NCI-H187 (cell line): ENCODE data around the gene KCNJ10.

ENCODE experiments used
- DNase-seq, 2 experiments: peaks; one replicate each; lab custom pipeline; 2025; lab: John Stamatoyannopoulos, UW

Gene KCNJ10

DNA sequence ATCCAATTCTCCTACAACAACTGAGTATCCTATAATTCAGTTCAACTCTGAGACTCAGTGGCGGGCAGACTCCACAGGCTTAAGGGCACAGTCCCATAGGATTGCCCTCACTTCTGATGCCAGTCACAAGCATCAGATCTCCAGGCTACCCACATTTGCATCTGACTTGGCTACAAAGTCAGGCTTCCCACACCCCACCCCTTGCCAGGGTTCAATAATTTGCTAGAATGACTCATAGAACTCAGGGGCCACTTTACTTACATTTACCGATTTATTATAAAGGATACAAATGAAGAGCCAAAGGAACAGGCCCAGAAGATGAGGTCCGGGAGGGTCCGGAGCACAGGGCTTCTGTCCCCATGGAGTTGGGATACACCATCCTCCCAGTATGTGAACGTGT lies 80.0 kb downstream of the KCNJ10 start:
- DNase-seq, result no peak

DNA sequence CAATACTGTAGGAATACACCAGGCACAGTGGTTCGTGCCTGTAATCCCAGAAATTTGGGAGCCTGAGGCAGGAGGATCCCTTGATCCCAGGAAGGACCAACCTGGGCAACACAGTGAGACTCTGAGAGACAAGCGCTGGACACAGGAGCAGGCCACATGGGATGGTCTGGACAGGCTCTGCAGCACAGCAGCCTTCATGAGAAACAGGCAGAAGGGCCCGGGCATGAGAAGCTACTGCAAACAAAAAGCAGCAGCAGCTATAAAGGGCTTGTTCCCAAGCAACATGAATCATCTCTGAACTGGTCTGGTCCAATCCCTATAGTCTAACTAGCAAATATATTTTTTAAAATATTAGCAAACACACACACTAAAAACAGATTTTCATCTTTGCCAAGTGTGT lies 80.4 kb downstream of the KCNJ10 start:
- no peak for DNase-seq

GRCh38 chr1:159988006-159988405 lies 82.0 kb downstream of the KCNJ10 start:
- no peak for DNase-seq

- no peak for DNase-seq
Measured at GRCh38 chr1:159987186-159987585, 82.8 kb downstream of the KCNJ10 start.

GRCh38 chr1:159986531-159986930 lies 83.4 kb downstream of the KCNJ10 start:
- no peak for DNase-seq

DNA sequence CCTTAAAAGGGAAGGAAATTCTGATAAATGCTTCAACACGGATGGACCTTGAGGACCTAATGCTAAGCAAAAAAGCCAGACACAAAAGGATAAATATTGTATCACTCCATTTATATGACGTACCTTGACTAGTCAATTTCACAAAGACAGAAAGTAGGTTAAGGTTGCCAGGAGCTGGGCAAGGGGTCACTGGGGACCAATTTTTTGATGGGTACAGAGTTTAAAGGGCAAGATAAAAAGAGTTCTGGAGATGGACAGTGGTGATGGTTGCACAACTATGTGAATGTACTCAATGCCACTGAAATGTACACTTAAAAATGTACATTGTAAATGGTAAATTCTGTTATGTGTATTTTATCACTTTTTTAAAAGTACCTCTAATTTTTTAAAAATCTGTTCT lies 83.9 kb downstream of the KCNJ10 start:
- DNase-seq, result no peak

- no peak for DNase-seq
Measured at GRCh38 chr1:159985473-159985872, 84.5 kb downstream of the KCNJ10 start.

GRCh38 chr1:159983681-159984080 lies 86.3 kb downstream of the KCNJ10 start:
- no peak for DNase-seq

GRCh38 chr1:159982280-159982679 lies 87.7 kb downstream of the KCNJ10 start:
- DNase-seq, result no peak

DNA sequence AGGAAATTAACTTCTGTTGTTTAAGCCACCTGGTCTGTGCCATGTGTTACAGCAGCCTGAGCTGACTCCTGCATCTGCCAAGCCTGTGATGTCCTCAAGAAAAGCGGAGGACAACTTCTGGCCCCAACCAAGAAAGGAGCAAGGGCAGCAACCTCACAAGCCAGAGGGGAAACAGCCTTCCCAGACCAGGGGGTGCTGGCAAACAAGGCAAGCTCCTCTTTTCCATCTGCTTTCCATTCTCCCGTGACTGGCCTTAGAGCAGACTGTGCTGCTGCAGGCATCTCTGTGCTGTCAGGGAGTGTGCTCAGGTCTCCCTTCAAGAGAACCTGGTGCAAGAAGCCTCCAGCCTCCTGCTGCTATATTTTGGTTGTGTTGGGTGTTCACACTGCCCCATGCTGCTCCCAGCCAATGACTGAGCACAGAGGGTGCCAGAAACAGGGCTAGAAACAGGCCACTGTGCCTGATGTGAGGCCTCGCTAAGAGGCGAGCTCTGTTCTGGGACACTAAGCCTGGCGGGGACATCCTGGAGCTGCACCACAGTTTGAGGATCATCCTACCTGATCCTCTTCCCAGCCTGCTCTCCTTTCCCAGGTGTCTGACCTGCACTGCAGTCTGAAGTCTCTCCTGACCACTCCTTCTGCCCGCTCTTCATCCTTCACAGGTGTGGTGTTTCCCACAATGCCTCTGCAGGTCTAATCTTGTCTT lies 88.5 kb downstream of the KCNJ10 start:
- DNase-seq, result no peak

DNA sequence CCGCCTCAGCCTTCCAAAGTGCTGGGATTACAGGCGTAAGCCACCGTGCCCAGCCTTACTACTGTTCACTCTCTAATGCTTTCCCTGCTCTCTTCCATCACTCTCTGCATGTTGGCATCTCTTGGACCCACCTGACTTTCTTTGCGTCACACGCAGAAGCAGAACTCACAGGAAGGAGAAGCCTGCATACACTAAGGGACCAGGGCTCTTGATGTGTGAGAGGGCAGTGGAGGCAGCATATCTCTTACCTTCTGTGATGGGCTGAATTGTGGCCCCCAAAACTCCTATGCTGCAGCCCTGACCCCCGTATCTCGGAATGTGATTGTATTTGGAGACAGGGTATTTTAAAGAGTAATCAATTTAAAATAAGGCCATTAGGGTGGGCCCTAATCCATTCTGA lies 89.2 kb downstream of the KCNJ10 start:
- no peak for DNase-seq

DNA sequence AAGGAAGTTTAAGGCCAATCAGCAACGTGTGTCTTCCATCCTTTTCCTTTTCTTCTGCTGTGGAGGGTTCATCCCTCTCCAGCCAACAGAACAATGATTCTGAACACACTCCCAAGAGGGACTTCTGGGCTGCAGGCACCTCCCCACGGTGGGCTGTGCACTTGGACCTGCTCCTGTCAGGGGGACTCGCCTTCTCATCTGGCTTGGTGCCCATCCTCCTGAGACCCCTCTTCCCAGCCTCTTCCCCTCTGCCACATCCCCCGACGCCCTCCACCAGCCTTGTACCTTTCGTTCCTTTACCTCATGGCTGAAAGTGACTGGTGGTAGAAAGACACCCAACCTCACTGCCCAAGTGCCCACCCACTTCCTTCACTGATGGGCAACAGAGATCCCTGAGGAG lies 89.9 kb downstream of the KCNJ10 start:
- no peak for DNase-seq

- no peak for DNase-seq
Measured at GRCh38 chr1:159979257-159979656, 90.7 kb downstream of the KCNJ10 start.

GRCh38 chr1:159978107-159978398 lies 91.9 kb downstream of the KCNJ10 start:
- DNase-seq, result no peak

- no peak for DNase-seq
Measured at GRCh38 chr1:159977364-159978106, 92.4 kb downstream of the KCNJ10 start.

GRCh38 chr1:159974350-159974965 lies 95.5 kb downstream of the KCNJ10 start:
- DNase-seq, result no peak

DNA sequence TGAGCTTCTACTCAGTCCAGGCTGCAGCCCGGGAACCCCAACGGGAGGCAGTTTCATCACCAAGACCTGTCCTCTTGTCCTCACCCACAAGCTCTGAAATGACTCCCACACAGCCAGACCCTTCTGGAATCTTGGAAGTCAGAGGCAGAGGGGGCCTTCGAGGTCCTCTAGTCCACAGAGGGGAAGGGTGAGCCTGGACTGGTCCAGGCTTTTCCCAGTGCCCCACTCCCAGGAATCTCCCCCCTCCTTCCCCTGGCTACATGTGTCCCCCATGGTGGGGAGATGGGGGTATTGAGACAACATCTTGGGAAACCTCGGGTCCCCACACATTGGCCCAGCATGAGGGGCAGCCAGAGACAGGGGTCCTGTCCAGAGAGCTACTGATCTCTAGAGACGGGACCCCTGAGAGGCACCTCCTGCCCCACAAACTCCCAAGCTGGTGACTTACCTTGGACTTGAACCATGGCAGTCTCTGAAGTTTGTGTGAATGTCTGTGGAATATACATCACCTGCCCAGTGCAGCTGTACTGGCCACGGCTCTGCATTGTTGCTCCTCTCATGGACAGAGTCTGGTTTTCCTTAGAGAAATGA lies 96.5 kb downstream of the KCNJ10 start:
- DNase-seq, result no peak

DNA sequence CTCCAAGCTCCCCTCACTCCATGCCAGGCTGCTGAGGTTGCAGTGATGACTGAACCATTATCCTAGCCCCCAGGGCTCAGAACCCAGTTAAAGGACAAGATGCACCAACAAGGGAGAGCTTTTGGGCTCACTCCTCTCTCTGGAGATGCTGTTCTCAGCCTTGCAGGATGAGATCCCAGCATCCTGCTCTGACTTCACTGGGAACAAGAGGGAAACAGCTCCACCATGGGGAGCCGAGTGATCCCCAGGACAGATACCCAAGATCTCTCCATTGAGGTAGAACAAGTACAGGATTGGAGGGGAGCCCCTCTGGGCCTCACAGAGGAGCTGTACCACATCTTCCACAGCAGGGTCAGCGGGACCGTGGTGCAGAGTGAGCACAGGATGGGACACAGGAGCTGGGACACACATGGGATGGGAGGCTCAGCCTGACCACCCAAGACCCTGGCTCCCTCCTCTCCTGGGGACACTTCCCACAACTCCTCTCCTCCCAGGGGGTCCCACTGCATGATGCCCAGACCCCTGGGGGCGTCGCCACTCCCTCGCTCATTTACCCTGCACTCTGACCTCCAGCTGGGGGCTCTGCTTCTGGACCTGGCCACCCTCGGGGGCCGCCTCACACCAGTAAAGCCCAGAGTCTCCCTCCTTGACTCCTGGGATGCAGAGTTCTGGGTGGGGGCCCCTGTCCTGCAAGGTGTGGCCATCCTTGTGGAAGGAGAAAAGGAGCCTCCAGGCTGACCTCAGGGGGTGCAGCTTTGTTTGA lies 97.3 kb downstream of the KCNJ10 start:
- DNase-seq, result no peak

- DNase-seq, result no peak
Measured at GRCh38 chr1:159970932-159971342, 99.0 kb downstream of the KCNJ10 start.

- no peak for DNase-seq
Measured at GRCh38 chr1:159968901-159969300, 101.1 kb downstream of the KCNJ10 start.

DNA sequence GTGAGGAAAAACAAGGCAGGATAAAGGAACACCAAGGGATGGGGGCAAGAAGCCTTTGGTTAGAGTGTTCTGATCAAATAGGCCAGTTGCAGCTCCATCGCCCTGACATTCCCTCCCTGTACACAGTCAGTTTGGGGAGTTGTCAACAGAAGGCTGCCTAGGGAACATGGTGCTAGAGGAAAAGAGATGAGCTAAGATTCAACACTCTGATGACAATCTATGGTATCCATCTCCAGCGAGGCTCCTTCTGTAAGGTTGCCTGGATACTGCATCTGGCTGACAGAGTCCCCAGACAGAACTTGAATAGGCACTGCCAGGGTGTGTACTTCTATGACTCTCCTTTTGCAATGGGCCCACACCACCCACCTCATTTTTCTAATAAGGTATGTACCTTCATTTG lies 104.7 kb downstream of the KCNJ10 start:
- DNase-seq, result no peak

DNA sequence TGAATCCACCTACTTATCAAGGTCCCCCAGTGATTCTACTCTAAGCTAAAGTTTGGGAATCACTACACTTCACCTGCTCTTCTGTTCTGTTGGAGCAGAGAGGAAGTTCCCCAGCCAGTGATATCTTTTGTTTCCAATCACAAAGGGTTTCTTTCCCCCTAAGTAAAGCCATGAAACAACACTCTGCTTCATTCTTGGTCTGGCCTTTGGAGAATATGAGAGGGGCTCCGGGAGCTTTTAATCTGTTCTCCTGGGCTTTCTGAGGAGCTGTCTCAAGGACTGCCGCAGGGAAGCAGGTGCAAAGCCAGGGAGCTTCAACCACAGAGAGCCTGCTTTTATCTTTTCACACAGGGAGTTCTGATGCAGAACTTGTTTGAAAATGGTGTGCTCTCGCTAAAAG lies 105.8 kb downstream of the KCNJ10 start:
- DNase-seq, result peak in 1 of 2 experiments; percentile 40
